Natural killer cell (primary cell): Measurements from ENCODE around the gene FBLN5. TPM values are rescaled to one million over a fixed set of nuclear protein-coding genes. Genes with fewer than 3 reads are reported as not detected.

Experiments
- ATAC-seq, 3 donors: fragments of 150-1000 bp in 2 of 3; fragments of 200-7000 bp in 1 of 3; cut with Tn5 transposase; 1 replicate in 1 of 3; 2 replicates in 2 of 3; pipeline ENCODE4 v1.10.0; 2021; ENCODE audit warnings: mild to moderate bottlenecking in 2 of 3, moderate library complexity in 2 of 3
- DNase-seq, 2 donors: peaks; one replicate each; pipeline versions ENCODE4 v3.0.0 to v3.0.0-alpha.2; 2013 to 2021; ENCODE audit warnings: mixed read lengths in 1 of 2
- H3K27ac ChIP-seq: one replicate; pipeline ENCODE4 v1.5.1; 2013; ENCODE audit warnings: mild to moderate bottlenecking, low read length
- H3K27me3 ChIP-seq: one replicate; pipeline ENCODE4 v1.6.1; 2013; ENCODE audit warnings: low read length; ENCODE audit not compliant: control insufficient read depth, insufficient read depth
- H3K36me3 ChIP-seq: one replicate; pipeline ENCODE4 v1.6.1; 2013; ENCODE audit warnings: low read length; ENCODE audit not compliant: control insufficient read depth, insufficient read depth
- H3K4me1 ChIP-seq: one replicate; pipeline ENCODE4 v1.6.1; 2013; ENCODE audit warnings: low read length; ENCODE audit not compliant: control insufficient read depth, insufficient read depth
- H3K4me3 ChIP-seq: one replicate; pipeline ENCODE4 v1.5.1; 2013; ENCODE audit warnings: low read length
- H3K9me3 ChIP-seq: one replicate; pipeline ENCODE4 v1.6.1; 2013; ENCODE audit warnings: low read length; ENCODE audit not compliant: control insufficient read depth, insufficient read depth
- H3K27ac Mint-ChIP-seq, 2 donors: one replicate each; pipeline ENCODE4 v1.8.0; 2022; ENCODE audit warnings: mild to moderate bottlenecking in 2 of 2, mixed read lengths in 2 of 2, moderate library complexity in 1 of 2
- H3K27me3 Mint-ChIP-seq, 2 donors: one replicate each; pipeline ENCODE4 v1.8.0; 2022; ENCODE audit warnings: low read depth in 2 of 2, mixed read lengths in 2 of 2
- H3K36me3 Mint-ChIP-seq: one replicate; pipeline ENCODE4 v1.8.0; 2022; ENCODE audit warnings: mixed read lengths
- H3K4me1 Mint-ChIP-seq, 2 donors: one replicate each; pipeline ENCODE4 v1.8.0; 2022; ENCODE audit warnings: mixed read lengths in 2 of 2
- H3K4me3 Mint-ChIP-seq: one replicate; pipeline ENCODE4 v1.8.0; 2022; ENCODE audit warnings: mild to moderate bottlenecking, moderate library complexity, mixed read lengths
- H3K9me3 Mint-ChIP-seq, 2 donors: one replicate each; pipeline ENCODE4 v1.8.0; 2022; ENCODE audit warnings: mixed read lengths in 2 of 2
- CTCF ChIP-seq: fragments of 200-600 bp; IDR thresholded peaks from one replicate; pipeline ENCODE4 v1.8.0; 2022; ENCODE audit warnings: antibody characterized with exemption
- WGBS: methylation state at CpG from one replicate; pipeline ENCODE4 v1.1.7; 2013; ENCODE audit warnings: missing lambda C conversion rate; ENCODE audit not compliant: insufficient coverage; 5-methylcytosine and 5-hydroxymethylcytosine counted together
- intact Hi-C: fragments of 100-400 bp; cut with micrococcal nuclease; formaldehyde crosslinking; loops from one replicate; pipeline ENCODE4 v1.14.2; 2022
- total RNA-seq, 4 donors: library from RNA; stranded (reverse); fragments of 120-200 nt in 1 of 4; gene quantifications; one replicate each; pipeline versions ENCODE4 v1.2.3 to v1.2.4, GENCODE V29; 2013 to 2022

The FBLN5 gene
- total RNA-seq, 3 donors from 2014 or later (not counting 1 experiment from before 2014, with no cell fraction given): 0.56 to 1.3 (median 1.1) TPM

DNA sequence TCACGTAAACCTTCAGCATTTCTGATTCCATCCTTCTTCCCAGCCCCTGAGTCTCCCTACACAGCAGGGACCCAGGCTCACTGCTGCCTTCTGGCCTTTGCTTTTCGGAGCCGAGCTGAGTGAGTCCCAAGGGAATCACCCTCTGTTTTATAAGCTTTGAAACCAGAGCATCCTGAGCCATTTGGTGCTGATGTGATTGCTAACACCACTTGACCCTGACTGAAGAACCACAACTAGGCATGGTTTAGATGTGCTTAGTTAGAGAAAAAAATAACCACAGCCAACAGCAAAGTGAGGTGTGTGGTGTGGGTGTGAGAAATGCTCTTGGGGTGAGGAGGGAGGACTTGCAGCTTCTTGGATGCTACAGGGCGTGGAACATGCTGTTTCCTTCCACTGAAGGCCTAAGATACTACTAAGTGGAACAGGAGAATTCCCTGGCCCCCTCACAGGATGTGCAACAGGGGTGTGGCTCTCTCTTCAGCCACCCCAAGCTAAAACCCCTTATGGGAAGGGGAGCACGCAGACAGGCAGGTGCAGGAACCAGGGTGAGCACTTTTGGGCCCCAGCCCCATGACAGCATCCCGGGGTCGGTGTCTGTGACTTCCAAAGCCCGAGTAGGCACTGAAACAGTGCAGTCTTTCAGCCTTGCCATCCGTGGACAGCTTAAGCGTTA is 80.0 kb downstream of the FBLN5 start, which contains the start of gene TC2N:
Gene TC2N (minus strand): TSS at position 221 of the 673 bp plus-strand sequence. CDS start 53,767 bp downstream, outside the sequence.
- H3K27me3 Mint-ChIP-seq: no peaks in the 10 kb centered on the region
- H3K4me1 Mint-ChIP-seq: peaks cover 76 to 78% of the 10 kb centered on the region in 2 donors
- Histone ChIP-seq H3K27me3 (no peaks in the 10 kb centered on the region), H3K9me3 (no peaks in the 10 kb centered on the region), H3K27ac (peak within 1 kb of the TSS; percentile 62), H3K4me3 (peak within 1 kb of the TSS; percentile 50), H3K36me3 (peaks cover 1% of the 10 kb centered on the region), H3K4me1 (peaks cover 82% of the 10 kb centered on the region)
- intact Hi-C loops: loop anchor here (1.0 to 2.0 kb wide), 2 partner anchors 639 to 784 kb away; no protein-coding TSS in a partner anchor
- H3K36me3 Mint-ChIP-seq: peaks cover 11% of the 10 kb centered on the region
- TF ChIP-seq CTCF: no peak
- peak within 1 kb of the TSS; percentile 88 to 96 for H3K27ac Mint-ChIP-seq
- WGBS: 31% methylated on average over 9 of the region's 10 CpGs
- ATAC-seq: peak; percentile 79 to 92 (median 84)
- H3K9me3 Mint-ChIP-seq: no peaks in the 10 kb centered on the region
- peak; percentile 56 to 83 for DNase-seq
- peak within 1 kb of the TSS; percentile 100 for H3K4me3 Mint-ChIP-seq

DNA sequence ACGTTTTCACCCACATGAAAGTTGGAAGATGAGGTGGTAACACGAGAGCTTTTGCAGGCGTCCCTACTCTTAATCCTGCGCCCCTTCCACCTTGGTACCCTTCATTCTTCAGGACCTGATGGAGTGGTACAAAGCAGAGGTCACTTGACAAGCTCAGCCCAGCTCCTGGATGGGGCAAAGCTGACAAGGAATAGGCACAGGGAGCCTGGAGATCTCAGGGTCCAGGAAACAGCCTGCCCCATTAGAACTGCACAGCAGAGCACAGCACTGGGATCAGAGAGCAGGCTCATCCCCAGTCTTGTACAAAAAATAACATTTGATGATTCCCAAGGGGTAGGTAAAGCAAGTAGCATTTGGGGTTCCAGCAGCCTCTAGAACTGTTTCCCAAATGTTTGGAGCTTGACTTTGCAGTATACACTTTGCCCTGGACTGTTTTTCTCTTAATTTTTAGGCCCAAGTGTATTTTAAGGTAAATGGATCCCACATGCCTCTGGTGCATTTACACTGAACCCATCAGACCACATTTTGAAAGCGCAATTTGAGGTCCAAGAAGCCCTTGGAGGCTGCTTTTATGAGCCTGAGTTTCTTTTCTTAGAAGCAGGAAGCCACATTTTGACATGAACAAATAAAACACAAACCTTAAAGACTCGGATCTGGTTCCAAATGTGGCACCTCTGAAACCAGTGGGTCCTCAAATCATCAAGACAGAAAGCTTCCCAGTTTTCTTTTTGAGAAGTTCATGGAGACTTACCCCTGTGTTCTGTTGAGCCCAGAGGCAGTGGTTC is 80.8 kb downstream of the FBLN5 start:
- Mint-ChIP-seq H3K9me3 (no peaks in the 10 kb centered on the region), H3K27me3 (no peaks in the 10 kb centered on the region), H3K36me3 (peaks cover 11% of the 10 kb centered on the region), H3K4me1 (peaks cover 75 to 77% of the 10 kb centered on the region in 2 donors), H3K4me3 (peak overlapping the region; percentile 100), H3K27ac (peak overlapping the region; percentile 88 to 96)
- H3K27me3 ChIP-seq: no peaks in the 10 kb centered on the region
- peak overlapping the region; percentile 50 for H3K4me3 ChIP-seq
- DNase-seq (peak in 1 of 2 donors; percentile 48), ATAC-seq (peak; percentile 8 to 12 (median 11))
- 23% methylated on average over 6 of the region's 6 CpGs for WGBS
- intact Hi-C loops: loop anchor here (1.0 to 2.0 kb wide), 2 partner anchors 638 to 785 kb away; no protein-coding TSS in a partner anchor
- H3K27ac ChIP-seq: peak overlapping the region; percentile 62
- TF ChIP-seq CTCF: no peak
- H3K36me3 ChIP-seq: peaks cover 3% of the 10 kb centered on the region
- H3K9me3 ChIP-seq: no peaks in the 10 kb centered on the region
- H3K4me1 ChIP-seq: peaks cover 82% of the 10 kb centered on the region

DNA sequence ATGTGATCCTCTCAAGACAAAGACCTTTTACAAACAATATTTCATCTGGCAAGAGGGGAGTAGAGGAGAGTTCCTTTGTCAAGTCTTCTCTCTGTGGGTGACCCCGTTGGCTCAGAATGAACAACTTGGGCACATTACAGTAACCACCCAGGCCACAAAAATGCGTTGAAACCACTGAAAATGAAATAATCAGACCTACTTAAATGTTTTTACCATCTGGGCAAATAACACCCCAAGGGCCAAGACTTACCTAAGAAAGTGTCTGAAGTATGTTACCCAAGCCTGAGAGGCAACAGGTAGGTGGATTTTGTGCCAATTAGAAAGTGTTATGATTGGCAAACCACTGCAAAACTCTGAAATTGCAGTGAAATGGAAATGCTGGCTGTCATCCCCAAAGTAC is 81.4 kb downstream of the FBLN5 start:
- Mint-ChIP-seq H3K4me3 (peak overlapping the region; percentile 100), H3K27ac (peak overlapping the region; percentile 88 to 96), H3K9me3 (no peaks in the 10 kb centered on the region), H3K36me3 (peaks cover 15% of the 10 kb centered on the region), H3K4me1 (peaks cover 81 to 82% of the 10 kb centered on the region in 2 donors), H3K27me3 (no peaks in the 10 kb centered on the region)
- ATAC-seq (peak in 1 of 3 donors; percentile 7), DNase-seq (peak in 1 of 2 donors; percentile 53)
- Histone ChIP-seq H3K27me3 (no peaks in the 10 kb centered on the region), H3K4me3 (peak overlapping the region; percentile 50), H3K27ac (peak overlapping the region; percentile 62), H3K9me3 (no peaks in the 10 kb centered on the region), H3K36me3 (peaks cover 3% of the 10 kb centered on the region), H3K4me1 (peaks cover 81% of the 10 kb centered on the region)
- WGBS: 8% methylated on average over 2 of the region's 2 CpGs
- intact Hi-C loops: loop anchor here (2.0 kb wide), 1 partner anchor 637 kb away; no protein-coding TSS in a partner anchor
- TF ChIP-seq CTCF: no peak
